HepG2 (cell line): Measurements from ENCODE around the gene KRT7. TPM values are rescaled to one million over a fixed set of nuclear protein-coding genes. Genes with fewer than 3 reads are reported as not detected.
A peak's percentile ranks its signal among the peaks of the same experiment; 100 is the strongest.

Experiments
- ATAC-seq: fragments of 200-7000 bp; cut with Tn5 transposase; 3 replicates; pipeline ENCODE4 v1.9.1; 2020; ENCODE audit warnings: mild to moderate bottlenecking, moderate library complexity
- BruUV-seq: library from RNA; stranded (reverse); fragments of 400-500 nt; replicated peaks from 2 replicates; lab custom pipeline; 2021; lab: Mats Ljungman, UMichigan
- CTCF ChIA-PET: fragments of 300-600 bp; formaldehyde crosslinking; extraction: SDS; loops from one replicate; lab custom pipeline; 2021; ENCODE audit warnings: low total read pairs, inconsistent platforms, low intra/inter-chr PET ratio; lab: Yijun Ruan, JAX
- POLR2A ChIA-PET: fragments of 350-600 bp; sonication (Branson Sonifier 250); formaldehyde crosslinking; loops from one replicate; lab custom pipeline; 2020; ENCODE audit warnings: antibody characterized with exemption, inconsistent platforms; lab: Yijun Ruan, JAX
- DNase-seq: peaks from one replicate; pipeline ENCODE4 v3.0.0-alpha.2; 2015; ENCODE audit warnings: low spot score
- FAIRE-seq: peaks from 3 replicates; lab custom pipeline; 2011; peaks lifted over from hg19 to GRCh38; lab: Jason Lieb, UNC
- H2AFZ ChIP-seq: one replicate; pipeline ENCODE4 v1.6.1; 2011; ENCODE audit warnings: low read length, inconsistent platforms
- H3K27ac ChIP-seq: fragments of 300-600 bp; 3 replicates; pipeline ENCODE4 v1.8.0; 2011; ENCODE audit warnings: mixed run types, mild to moderate bottlenecking, mixed read lengths, low read length, inconsistent platforms; ENCODE audit not compliant: insufficient read depth; ENCODE audit errors: extremely low read length
- H3K27me3 ChIP-seq, 2 experiments: fragments of 200-600 bp in 1 of 2; 2 replicates in 1 of 2; 3 replicates in 1 of 2; pipeline versions ENCODE4 v1.6.0 to v1.8.0; 2011; ENCODE audit warnings: low read length in 2 of 2, mild to moderate bottlenecking in 2 of 2, moderate library complexity in 2 of 2, inconsistent platforms in 1 of 2; ENCODE audit not compliant: insufficient read depth in 2 of 2, control insufficient read depth in 1 of 2
- H3K36me3 ChIP-seq, 2 experiments: fragments of 200-600 bp in 1 of 2; replicated peaks in 1 of 2; 2 replicates in 1 of 2; 3 replicates in 1 of 2; pipeline versions ENCODE4 v1.5.1 to v1.8.0; 2011; ENCODE audit warnings: low read length in 2 of 2, inconsistent platforms in 1 of 2; ENCODE audit not compliant: insufficient read depth in 2 of 2, control insufficient read depth in 1 of 2
- H3K4me1 ChIP-seq: 2 replicates; pipeline ENCODE4 v1.5.1; 2012; ENCODE audit warnings: low read length, inconsistent platforms; ENCODE audit not compliant: insufficient read depth
- H3K4me2 ChIP-seq: 2 replicates; pipeline ENCODE4 v1.6.0; 2011; ENCODE audit warnings: low read depth, low read length, inconsistent platforms
- H3K4me3 ChIP-seq, 3 experiments: fragments of 200-600 bp in 1 of 3; sonication (generic), shearing (Covaris generic) in 1 of 3; replicated peaks in 1 of 3; 2 replicates each; pipeline ENCODE4 v1.5.1; 2011 to 2016; ENCODE audit warnings: low read length in 3 of 3, inconsistent platforms in 2 of 3, low read depth in 2 of 3, mild to moderate bottlenecking in 2 of 3, control low read depth in 1 of 3, mixed read lengths in 1 of 3; ENCODE audit not compliant: insufficient read depth in 1 of 3
- H3K79me2 ChIP-seq: one replicate; pipeline ENCODE4 v1.6.1; 2011; ENCODE audit warnings: low read length, inconsistent platforms; ENCODE audit not compliant: insufficient read depth
- H3K9ac ChIP-seq: 2 replicates; pipeline ENCODE4 v1.6.0; 2011; ENCODE audit warnings: mild to moderate bottlenecking, low read depth, low read length, inconsistent platforms; ENCODE audit not compliant: insufficient read depth
- H3K9me3 ChIP-seq: 2 replicates; pipeline ENCODE4 v1.5.1; 2012; ENCODE audit warnings: mild to moderate bottlenecking, low read length
- H4K20me1 ChIP-seq: 2 replicates; pipeline ENCODE4 v1.6.0; 2011; ENCODE audit warnings: inconsistent platforms, mild to moderate bottlenecking, low read length, moderate library complexity; ENCODE audit not compliant: insufficient read depth
- BRD4 ChIP-seq: sonication (generic); formaldehyde crosslinking; IDR thresholded peaks from 2 replicates; pipeline ENCODE4 v1.4.0; 2020; ENCODE audit warnings: missing genetic modification reagents
- FOXP1 ChIP-seq, 2 experiments: fragments of 450-650 bp in 1 of 2; IDR thresholded peaks; 2 replicates each; pipeline ENCODE4 v1.6.1; 2017 to 2018; ENCODE audit warnings: antibody characterized with exemption in 1 of 2
- GATAD2A ChIP-seq: IDR thresholded peaks from 2 replicates; pipeline ENCODE4 v1.6.1; 2016
- HMGXB3 ChIP-seq: sonication (generic); formaldehyde crosslinking; IDR thresholded peaks from 2 replicates; pipeline ENCODE4 v1.4.0; 2020; ENCODE audit warnings: missing genetic modification reagents, borderline replicate concordance
- HOXA9 ChIP-seq: sonication (generic); formaldehyde crosslinking; IDR thresholded peaks from 2 replicates; pipeline ENCODE4 v1.8.1; 2022; ENCODE audit warnings: missing genetic modification reagents, mild to moderate bottlenecking, moderate library complexity, borderline replicate concordance
- JUN ChIP-seq: sonication (generic); formaldehyde crosslinking; IDR thresholded peaks from 2 replicates; pipeline ENCODE4 v1.4.0; 2020; ENCODE audit warnings: mild to moderate bottlenecking, missing genetic modification reagents
- JUNB ChIP-seq: sonication (generic); formaldehyde crosslinking; IDR thresholded peaks from 2 replicates; pipeline ENCODE4 v1.8.0; 2022; ENCODE audit warnings: missing genetic modification reagents, mild to moderate bottlenecking, borderline replicate concordance
- JUND ChIP-seq: sonication (generic); formaldehyde crosslinking; IDR thresholded peaks from 2 replicates; pipeline ENCODE4 v1.8.0; 2022; ENCODE audit warnings: mild to moderate bottlenecking, missing genetic modification reagents
- MXI1 ChIP-seq: IDR thresholded peaks from 3 replicates; pipeline ENCODE4 v1.6.1; 2012; ENCODE audit warnings: low read depth, low read length, inconsistent platforms, borderline replicate concordance
- POLR2AphosphoS2 ChIP-seq: IDR thresholded peaks from 2 replicates; pipeline ENCODE4 v1.6.1; 2011; ENCODE audit warnings: low read depth, low read length, improper control_type of control experiment
- RARG ChIP-seq: sonication (generic); formaldehyde crosslinking; IDR thresholded peaks from 2 replicates; pipeline ENCODE4 v1.4.0; 2020; ENCODE audit warnings: low read depth, mild to moderate bottlenecking, missing genetic modification reagents
- SNAPC2 ChIP-seq: sonication (generic); formaldehyde crosslinking; IDR thresholded peaks from 2 replicates; pipeline ENCODE4 v1.8.1; 2022; ENCODE audit warnings: mild to moderate bottlenecking, missing genetic modification reagents
- XRCC5 ChIP-seq: fragments of 200-400 bp; formaldehyde crosslinking; optimal IDR thresholded peaks from 2 replicates; pipeline ENCODE3; 2017; ENCODE audit warnings: mild to moderate bottlenecking, low read length
- ZMYM4 ChIP-seq: sonication (generic); formaldehyde crosslinking; IDR thresholded peaks from 2 replicates; pipeline ENCODE4 v1.8.1; 2023; ENCODE audit warnings: mild to moderate bottlenecking, missing genetic modification reagents
- ZNF124 ChIP-seq: sonication (generic); formaldehyde crosslinking; IDR thresholded peaks from 2 replicates; pipeline ENCODE4 v1.4.0; 2020; ENCODE audit warnings: missing genetic modification reagents
- ZNF589 ChIP-seq: sonication (generic); formaldehyde crosslinking; conservative IDR thresholded peaks from 2 replicates; pipeline ENCODE4 v1.8.0; 2022; ENCODE audit warnings: mild to moderate bottlenecking, moderate library complexity, missing genetic modification reagents
- ZNF768 ChIP-seq: sonication (generic); formaldehyde crosslinking; IDR thresholded peaks from 2 replicates; pipeline ENCODE4 v1.4.0; 2020; ENCODE audit warnings: missing genetic modification reagents
- WGBS: methylation state at CpG from one replicate; pipeline ENCODE4 v1.1.6; 2017; ENCODE audit warnings: low lambda C conversion rate; 5-methylcytosine and 5-hydroxymethylcytosine counted together
- in situ Hi-C: cut with HindIII; loops from 2 replicates; pipeline ENCODE4 v1.10.0; 2017; ENCODE audit warnings: low pct_unique_long_range_greater_than_20kb; ENCODE audit not compliant: extremely low pct_ligation_motif_present
- intact Hi-C: fragments of 100-400 bp; cut with micrococcal nuclease; formaldehyde crosslinking; loops from one replicate; pipeline ENCODE4 v1.10.0; 2022; ENCODE audit not compliant: unreplicated experiment
- polyA plus RNA-seq, 8 experiments: library from polyadenylated mRNA; depleted of rRNA in 3 of 8; stranded (reverse) in 7 of 8; unstranded in 1 of 8; fragments of >200 nt; fragmentation: Illumina TruSeq in 4 of 8; extraction: Trizol in 4 of 8; gene quantifications; 2 replicates each; pipeline versions ENCODE4 v1.2.1 to v1.2.3, GENCODE V29; 2011 to 2016; ENCODE audit warnings: low read depth in 4 of 8, missing spikeins in 1 of 8, mixed read lengths in 1 of 8; ENCODE audit not compliant: insufficient read depth in 1 of 8
- total RNA-seq, 5 experiments: library from RNA; depleted of rRNA; stranded (reverse); fragments of >200 nt; fragmentation: Illumina TruSeq; extraction: Trizol; gene quantifications; 2 replicates each; pipeline ENCODE4 v1.2.3, GENCODE V29; 2016; ENCODE audit warnings: low read depth in 1 of 5
- TF ChIP-seq, protein P1 (sequence below): sonication (generic); formaldehyde crosslinking; IDR thresholded peaks from 2 replicates; pipeline ENCODE4 v1.9.0; 2021; ENCODE audit warnings: missing genetic modification reagents, mild to moderate bottlenecking, borderline replicate concordance

The KRT7 gene
- total and polyA plus RNA-seq, 2 of the 13 experiments (the other 11 are each of a cell fraction or from before 2014, with no cell fraction given) = 0.83 TPM; not detected in 1

GRCh38 chr12:52246720-52247621, 13.9 kb downstream of the KRT7 start:
- H3K4me1 ChIP-seq = peaks cover 20% of the 10 kb centered on the region
- in situ Hi-C loops (no loop called here), intact Hi-C loops (no loop called here)
- no TSS peak for BruUV-seq
- peak; percentile 54 for ATAC-seq
- FAIRE-seq = peak; percentile 28
- peak; percentile 82 for DNase-seq
- peaks cover 6 to 54% of the 10 kb centered on the region in 2 experiments; a peak in 4 of 5 replicates for H3K27me3 ChIP-seq
- ChIA-PET CTCF (interaction anchor here (1.2 kb wide), 1 partner anchor 34 kb away, joined by 3 read pairs; no protein-coding TSS in a partner anchor), POLR2A (interaction anchor here (1.5 kb wide), 1 partner anchor 222 kb away, joined by 5 read pairs; no protein-coding TSS in a partner anchor)
- no peaks in the 10 kb centered on the region for H3K9me3 ChIP-seq
- H3K79me2 ChIP-seq = no peaks in the 10 kb centered on the region
- no peak overlapping the region for H3K27ac ChIP-seq
- WGBS = 9% methylated on average over 10 of the region's 10 CpGs
- H3K9ac ChIP-seq = no peak overlapping the region
- 0 out of 2 replicates have a peak, but pooled peaks cover 2% of the 10 kb centered on the region for H4K20me1 ChIP-seq
- H3K4me3 ChIP-seq = no peak overlapping the region; a peak in 1 of 6 replicates
- H2AFZ ChIP-seq = no peak overlapping the region
- H3K4me2 ChIP-seq = peak overlapping the region; percentile 40; the same call in 1 of the 2 replicates
- H3K36me3 ChIP-seq = no peaks in the 10 kb centered on the region
- peak; percentile 73 for TF ChIP-seq GATAD2A (CRISPR knock-in tag)
- TF ChIP-seq JUNB (CRISPR knock-in tag) = peak; percentile 91
- TF ChIP-seq ZMYM4 = no peak
- TF ChIP-seq FOXP1 (IDR thresholded peaks at IDR 0.05) = no peak
- TF ChIP-seq FOXP1 (CRISPR knock-in tag; IDR thresholded peaks at IDR 0.05) = no peak
- no peak for TF ChIP-seq SNAPC2 (CRISPR knock-in tag)
- TF ChIP-seq MXI1 = no peak
- TF ChIP-seq, protein P1, sequence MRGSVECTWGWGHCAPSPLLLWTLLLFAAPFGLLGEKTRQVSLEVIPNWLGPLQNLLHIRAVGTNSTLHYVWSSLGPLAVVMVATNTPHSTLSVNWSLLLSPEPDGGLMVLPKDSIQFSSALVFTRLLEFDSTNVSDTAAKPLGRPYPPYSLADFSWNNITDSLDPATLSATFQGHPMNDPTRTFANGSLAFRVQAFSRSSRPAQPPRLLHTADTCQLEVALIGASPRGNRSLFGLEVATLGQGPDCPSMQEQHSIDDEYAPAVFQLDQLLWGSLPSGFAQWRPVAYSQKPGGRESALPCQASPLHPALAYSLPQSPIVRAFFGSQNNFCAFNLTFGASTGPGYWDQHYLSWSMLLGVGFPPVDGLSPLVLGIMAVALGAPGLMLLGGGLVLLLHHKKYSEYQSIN (CRISPR knock-in tag) = no peak
- TF ChIP-seq POLR2AphosphoS2 = no peak
- TF ChIP-seq JUND (CRISPR knock-in tag) = peak; percentile 94
- no peak for TF ChIP-seq HMGXB3 (CRISPR knock-in tag)
- no peak for TF ChIP-seq BRD4
- no peak for TF ChIP-seq RARG (CRISPR knock-in tag)
- TF ChIP-seq HOXA9 (CRISPR knock-in tag) = no peak
- TF ChIP-seq JUN = peak; percentile 52; the same call in 1 of the 2 replicates
- TF ChIP-seq XRCC5 = no peak
- no peak for TF ChIP-seq ZNF124 (CRISPR knock-in tag)
- TF ChIP-seq ZNF589 (CRISPR knock-in tag) = no peak
- TF ChIP-seq ZNF768 (CRISPR knock-in tag) = peak; percentile 81; the same call in 1 of the 2 replicates
